ENCODE measurements around the gene HOXB7. TPM values are rescaled to one million over a fixed set of nuclear protein-coding genes. Genes with fewer than 3 reads are reported as not detected.

Gene HOXB7
- total RNA-seq, 1 donor from 2014 or later, result 0.16 TPM

- Histone ChIP-seq H3K4me1 (peaks cover 15% of the 10 kb centered on the region), H3K27me3 (ENCODE audit: low read depth) (peaks cover 100% of the 10 kb centered on the region), H3K36me3 (no peaks in the 10 kb centered on the region), H3K9me3 (replicated peaks) (no peaks in the 10 kb centered on the region), H3K27ac (replicated peaks) (no peak overlapping the region), H3K4me3 (no peak overlapping the region)
- intact Hi-C loops (cut with micrococcal nuclease), result no loop called here
- no peak for DNase-seq
- no peak for TF ChIP-seq CTCF (IDR thresholded peaks at IDR 0.05; ENCODE audit: borderline replicate concordance)
Measured at GRCh38 chr17:48633266-48633677, 22.5 kb upstream of the HOXB7 start.

GRCh38 chr17:48632579-48633265 is 21.9 kb upstream of the HOXB7 start:
- Histone ChIP-seq H3K27me3 (ENCODE audit: low read depth) (peaks cover 100% of the 10 kb centered on the region), H3K4me1 (peaks cover 15% of the 10 kb centered on the region), H3K9me3 (replicated peaks) (no peaks in the 10 kb centered on the region), H3K27ac (replicated peaks) (no peak overlapping the region), H3K36me3 (no peaks in the 10 kb centered on the region), H3K4me3 (no peak overlapping the region)
- no peak for TF ChIP-seq CTCF (IDR thresholded peaks at IDR 0.05; ENCODE audit: borderline replicate concordance)
- intact Hi-C loops (cut with micrococcal nuclease), result no loop called here
- DNase-seq, result no peak

- no peak for DNase-seq
- no peak for TF ChIP-seq CTCF (IDR thresholded peaks at IDR 0.05; ENCODE audit: borderline replicate concordance)
- Histone ChIP-seq H3K4me3 (no peak overlapping the region), H3K27ac (replicated peaks) (no peak overlapping the region), H3K27me3 (ENCODE audit: low read depth) (peaks cover 100% of the 10 kb centered on the region), H3K36me3 (no peaks in the 10 kb centered on the region), H3K9me3 (replicated peaks) (no peaks in the 10 kb centered on the region), H3K4me1 (peaks cover 16% of the 10 kb centered on the region)
- intact Hi-C loops (cut with micrococcal nuclease), result no loop called here
Measured at GRCh38 chr17:48631693-48632578, 21.1 kb upstream of the HOXB7 start.

GRCh38 chr17:48630925-48631692 is 20.3 kb upstream of the HOXB7 start:
- Histone ChIP-seq H3K4me3 (no peak overlapping the region), H3K27ac (replicated peaks) (no peak overlapping the region), H3K4me1 (peaks cover 18% of the 10 kb centered on the region), H3K36me3 (no peaks in the 10 kb centered on the region), H3K27me3 (ENCODE audit: low read depth) (peaks cover 100% of the 10 kb centered on the region), H3K9me3 (replicated peaks) (no peaks in the 10 kb centered on the region)
- DNase-seq, result no peak
- TF ChIP-seq CTCF (IDR thresholded peaks at IDR 0.05; ENCODE audit: borderline replicate concordance), result no peak
- intact Hi-C loops (cut with micrococcal nuclease), result no loop called here

Measured in left ventricle myocardium inferior (tissue), 1 donor.